ENCODE measurements around the gene GEMIN2.
"Not testable (repeated sequence)": the region's sequence is repeated elsewhere in the genome, so short reads cannot be mapped to it uniquely, and the experiment has no call there.

The GEMIN2 gene

GRCh38 chr14:39114073-39114838, at the start of gene GEMIN2:
Gene GEMIN2, plus strand, starts transcription at chr14:39114323. Its CDS starts 16 bp downstream, at chr14:39114339.
- peak; percentile 91 for DNase-seq

GRCh38 chr14:39069169-39069805, 44.8 kb upstream of the GEMIN2 start:
- DNase-seq: not testable (repeated sequence)

- DNase-seq: no peak
Observed at GRCh38 chr14:39069923-39070322, 44.2 kb upstream of the GEMIN2 start.

- no peak for DNase-seq
Observed at GRCh38 chr14:39071096-39071495, 43.0 kb upstream of the GEMIN2 start.

GRCh38 chr14:39080886-39081285, 33.2 kb upstream of the GEMIN2 start:
- DNase-seq: no peak

GRCh38 chr14:39083127-39083526, 31.0 kb upstream of the GEMIN2 start:
- DNase-seq: no peak

- DNase-seq: no peak
Observed at GRCh38 chr14:39085933-39086332, 28.2 kb upstream of the GEMIN2 start.

- no peak for DNase-seq
Observed at GRCh38 chr14:39087493-39087892, 26.6 kb upstream of the GEMIN2 start.

GRCh38 chr14:39090548-39091111, 23.5 kb upstream of the GEMIN2 start:
- no peak for DNase-seq

- no peak for DNase-seq
Observed at GRCh38 chr14:39091716-39092115, 22.4 kb upstream of the GEMIN2 start.

GRCh38 chr14:39094515-39094914, 19.6 kb upstream of the GEMIN2 start:
- no peak for DNase-seq

GRCh38 chr14:39097159-39097558, 17.0 kb upstream of the GEMIN2 start:
- DNase-seq: no peak

GRCh38 chr14:39099215-39099614, 14.9 kb upstream of the GEMIN2 start:
- not testable (repeated sequence) for DNase-seq

GRCh38 chr14:39099748-39100147, 14.4 kb upstream of the GEMIN2 start:
- DNase-seq: no peak

GRCh38 chr14:39102265-39102968, 11.7 kb upstream of the GEMIN2 start:
- DNase-seq: no peak

GRCh38 chr14:39102969-39103957, 10.9 kb upstream of the GEMIN2 start, which contains the start of gene SEC23A:
Gene SEC23A, minus strand, starts transcription at chr14:39103235. Its CDS starts 7,117 bp downstream, at chr14:39096118.
- DNase-seq: peak; percentile 79

GRCh38 chr14:39104078-39104801, 9.9 kb upstream of the GEMIN2 start:
- DNase-seq: not testable (repeated sequence)

GRCh38 chr14:39107591-39107996, 6.5 kb upstream of the GEMIN2 start:
- no peak for DNase-seq

GRCh38 chr14:39108791-39109190, 5.3 kb upstream of the GEMIN2 start:
- no peak for DNase-seq

- DNase-seq: no peak
Observed at GRCh38 chr14:39109893-39110715, 4.0 kb upstream of the GEMIN2 start.
